Loucy (cell line): ENCODE data around the gene CCDC171.

Source experiments
- CTCF ChIP-seq: fragments of 200-600 bp; sonication (generic); conservative IDR thresholded peaks from 2 replicates; pipeline ENCODE4 v1.5.1; 2014; ENCODE audit warnings: mild to moderate bottlenecking, antibody characterized with exemption, low read length
- EZH2phosphoT487 ChIP-seq: fragments of 200-600 bp; IDR thresholded peaks from 2 replicates; pipeline ENCODE4 v1.6.1; 2018; ENCODE audit warnings: antibody characterized with exemption, mild to moderate bottlenecking, moderate library complexity, borderline replicate concordance

GRCh38 chr9:15746905-15747304, 194.1 kb downstream of the CCDC171 start:
- TF ChIP-seq CTCF (no peak), EZH2phosphoT487 (no peak)
